ENCODE measurements around the gene SCRN2. TPM values are rescaled to one million over a fixed set of nuclear protein-coding genes. Genes with fewer than 3 reads are reported as not detected.

The SCRN2 gene
- total RNA-seq, 1 donor from 2014 or later, result 30.9 TPM

- H3K4me1 ChIP-seq, result peaks cover 10% of the 10 kb centered on the region
- H3K9me3 ChIP-seq, result no peaks in the 10 kb centered on the region
- H3K36me3 ChIP-seq, result no peaks in the 10 kb centered on the region
- TF ChIP-seq CTCF (IDR thresholded peaks at IDR 0.05), result no peak
- H3K27me3 ChIP-seq (ENCODE audit: low read depth), result peaks cover 58% of the 10 kb centered on the region
- ATAC-seq (no peak), DNase-seq (no peak)
- H3K27ac ChIP-seq, result no peak overlapping the region
- H3K4me3 ChIP-seq, result no peak overlapping the region
- intact Hi-C loops (cut with DNase I), result no loop called here
Measured at GRCh38 chr17:47792979-47793378, 48.1 kb downstream of the SCRN2 start.

- DNase-seq, result no peak
- TF ChIP-seq CTCF (IDR thresholded peaks at IDR 0.05), result no peak
- peaks cover 10% of the 10 kb centered on the region for H3K4me1 ChIP-seq
- intact Hi-C loops (cut with DNase I), result no loop called here
- no peaks in the 10 kb centered on the region for H3K9me3 ChIP-seq
- no peak overlapping the region for H3K4me3 ChIP-seq
- H3K36me3 ChIP-seq, result no peaks in the 10 kb centered on the region
- H3K27ac ChIP-seq, result no peak overlapping the region
- peaks cover 60% of the 10 kb centered on the region for H3K27me3 ChIP-seq (ENCODE audit: low read depth)
- no peak for ATAC-seq
Measured at GRCh38 chr17:47792457-47792856, 48.6 kb downstream of the SCRN2 start.

- Histone ChIP-seq H3K4me1 (peaks cover 10% of the 10 kb centered on the region), H3K27me3 (ENCODE audit: low read depth) (peaks cover 67% of the 10 kb centered on the region), H3K36me3 (no peaks in the 10 kb centered on the region), H3K4me3 (no peak overlapping the region), H3K27ac (no peak overlapping the region), H3K9me3 (no peaks in the 10 kb centered on the region)
- DNase-seq, result no peak
- intact Hi-C loops (cut with DNase I), result no loop called here
- no peak for TF ChIP-seq CTCF (IDR thresholded peaks at IDR 0.05)
- no peak for ATAC-seq
Measured at GRCh38 chr17:47791025-47791424, 50.0 kb downstream of the SCRN2 start.

GRCh38 chr17:47789611-47790561 is 51.2 kb downstream of the SCRN2 start:
- Histone ChIP-seq H3K4me1 (peaks cover 10% of the 10 kb centered on the region), H3K4me3 (peak overlapping the region; percentile 44), H3K27ac (no peak overlapping the region), H3K27me3 (ENCODE audit: low read depth) (peaks cover 67% of the 10 kb centered on the region), H3K36me3 (no peaks in the 10 kb centered on the region), H3K9me3 (no peaks in the 10 kb centered on the region)
- DNase-seq, result peak; percentile 58
- peak; percentile 82 for ATAC-seq
- peak; percentile 51 for TF ChIP-seq CTCF (IDR thresholded peaks at IDR 0.05)
- intact Hi-C loops (cut with DNase I), result no loop called here

Other genes starting within 250 kb of the SCRN2 start
- gene KPNB1, start 191.4 kb downstream of the SCRN2 start, total RNA-seq, result 210 TPM
- 8.3 TPM for gene TBKBP1, start 147.1 kb downstream of the SCRN2 start, total RNA-seq
- gene TBX21, start 108.0 kb downstream of the SCRN2 start, total RNA-seq, result 3.6 TPM
- gene OSBPL7, start 19.5 kb downstream of the SCRN2 start, total RNA-seq, result 15.0 TPM
- 33.2 TPM for gene MRPL10, start 9.7 kb downstream of the SCRN2 start, total RNA-seq
- gene LRRC46, start 9.6 kb downstream of the SCRN2 start, total RNA-seq, result 11.6 TPM
- 4.7 TPM for gene SP6, start 9.9 kb upstream of the SCRN2 start, total RNA-seq
- 19.4 TPM for gene SP2, start 55.0 kb upstream of the SCRN2 start, total RNA-seq
- 29.2 TPM for gene PNPO, start 100.3 kb upstream of the SCRN2 start, total RNA-seq
- gene PRR15L, start 116.6 kb upstream of the SCRN2 start, total RNA-seq, result 48.1 TPM
- gene CDK5RAP3, start 129.8 kb upstream of the SCRN2 start, total RNA-seq, result 161 TPM
- 22.9 TPM for gene COPZ2, start 196.5 kb upstream of the SCRN2 start, total RNA-seq
- 162 TPM for gene NFE2L1, start 207.1 kb upstream of the SCRN2 start, total RNA-seq